NAMALWA (cell line): ENCODE data around the gene NMNAT3.

Experiments
- DNase-seq: peaks from one replicate; pipeline ENCODE4 v3.0.0-alpha.2; 2015; ENCODE audit warnings: low spot score

NMNAT3 gene

GRCh38 chr3:139677388-139678155 is at the start of gene NMNAT3:
TSS of gene NMNAT3 (minus strand) at chr3:139677972. CDS start at chr3:139627724, 50,248 bp downstream.
- DNase-seq, result no peak

GRCh38 chr3:139721370-139721769 is 43.6 kb upstream of the NMNAT3 start:
- no peak for DNase-seq

- no peak for DNase-seq
These were observed 40.6 kb upstream of the NMNAT3 start for GRCh38 chr3:139718415-139718814.

DNA sequence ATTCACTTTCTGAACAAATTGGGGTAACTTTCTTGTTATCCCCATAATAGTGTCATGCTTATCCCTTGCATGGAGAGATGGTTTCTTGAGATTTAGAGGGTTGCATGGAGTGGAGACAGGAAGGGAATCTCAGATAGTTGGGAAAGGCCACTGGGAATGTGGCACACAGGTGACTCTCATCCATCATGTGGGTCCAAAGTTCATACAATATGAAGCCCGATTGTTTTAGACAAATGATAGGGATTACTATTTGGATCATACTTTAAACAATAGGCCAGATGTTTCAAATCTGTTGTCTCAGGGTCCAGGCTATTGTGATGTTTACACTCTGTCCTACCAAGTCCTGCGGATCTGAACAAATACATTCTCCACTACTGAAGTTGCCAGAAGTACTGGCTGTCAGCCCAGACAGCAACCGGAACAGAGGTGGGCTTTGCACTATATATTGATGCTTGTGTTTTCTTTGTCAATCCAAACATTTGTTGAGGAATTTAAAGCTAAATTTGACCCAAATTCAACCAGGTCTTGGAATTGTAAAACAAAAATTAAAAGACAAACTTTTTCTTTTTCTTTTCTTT is 39.2 kb upstream of the NMNAT3 start:
- DNase-seq, result no peak

- no peak for DNase-seq
These were observed 38.1 kb upstream of the NMNAT3 start for GRCh38 chr3:139715743-139716360.

DNA sequence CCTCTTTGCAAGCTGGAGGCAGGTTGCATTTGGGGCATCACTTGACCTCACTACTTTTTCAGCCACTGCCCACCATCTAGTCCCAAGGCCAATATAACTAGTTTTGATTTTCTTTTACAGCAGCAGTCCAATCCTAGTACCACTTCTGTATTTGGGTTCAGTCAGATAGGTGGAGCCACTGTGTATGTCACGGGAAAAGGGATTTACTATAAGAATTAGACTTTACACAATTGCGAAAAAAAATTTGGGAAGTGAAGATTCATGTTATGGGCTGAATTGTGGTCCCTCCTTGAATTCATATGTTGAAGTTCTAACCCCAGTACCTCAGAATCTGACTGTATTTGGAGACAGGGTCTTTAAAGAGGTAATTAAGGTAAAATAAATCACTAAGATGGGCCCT is 37.4 kb upstream of the NMNAT3 start:
- DNase-seq, result no peak

GRCh38 chr3:139710212-139710611 is 32.4 kb upstream of the NMNAT3 start:
- no peak for DNase-seq

DNA sequence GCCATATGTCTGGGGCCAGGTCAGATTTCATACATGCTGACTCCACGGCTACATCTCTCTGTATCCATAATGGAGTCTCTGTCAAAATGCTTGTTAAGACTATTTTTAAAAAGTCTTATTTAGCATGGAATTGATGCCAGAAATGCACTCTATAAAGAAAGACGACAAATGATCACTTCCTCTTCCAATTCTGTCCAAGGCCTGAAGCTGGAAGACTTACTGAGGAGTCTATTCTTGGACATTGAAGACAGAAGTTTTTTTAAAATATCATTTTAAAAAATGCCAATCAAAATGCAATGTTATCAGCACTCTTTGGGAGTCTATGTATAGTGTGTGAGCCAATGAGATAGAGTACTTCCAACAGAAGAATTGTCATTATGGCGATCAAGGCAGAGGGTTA is 27.9 kb upstream of the NMNAT3 start:
- DNase-seq, result no peak

DNA sequence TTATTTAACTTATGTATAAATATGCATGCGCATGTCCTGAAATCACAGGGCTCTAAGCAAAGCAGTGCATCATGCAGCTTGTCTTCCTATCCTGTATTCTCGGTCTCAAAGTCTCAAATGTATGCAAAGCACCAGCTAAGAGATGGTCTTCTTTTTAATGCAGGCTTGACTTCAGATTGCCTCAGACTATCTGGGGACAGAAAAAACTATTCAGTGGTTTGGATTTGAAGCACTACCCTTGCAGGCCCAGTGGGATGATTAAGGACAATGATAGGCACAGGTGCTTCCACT is 18.5 kb upstream of the NMNAT3 start:
- DNase-seq, result no peak

GRCh38 chr3:139695426-139696313 is 17.9 kb upstream of the NMNAT3 start:
- no peak for DNase-seq

DNA sequence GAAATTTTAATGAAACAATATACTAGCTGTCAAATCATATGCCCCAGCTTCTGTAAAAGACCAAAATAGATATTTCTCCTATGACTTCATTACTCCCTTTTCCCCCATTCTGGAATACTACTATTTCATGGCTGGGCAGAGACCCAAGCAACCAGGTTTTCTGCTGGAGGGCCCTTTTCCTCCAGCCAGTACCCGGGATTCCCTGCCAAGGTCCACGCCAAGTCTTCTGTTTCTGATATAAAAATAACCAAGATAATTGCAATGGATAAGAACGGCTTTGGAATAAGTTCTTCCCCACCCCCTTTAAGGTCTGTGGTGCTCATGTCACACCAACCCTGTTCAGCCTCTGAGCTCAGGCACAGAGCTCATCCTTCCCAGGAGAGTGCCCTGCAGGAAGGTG is 17.2 kb upstream of the NMNAT3 start:
- no peak for DNase-seq

GRCh38 chr3:139694542-139694941 is 16.8 kb upstream of the NMNAT3 start:
- DNase-seq, result no peak

GRCh38 chr3:139691619-139692018 is 13.8 kb upstream of the NMNAT3 start:
- no peak for DNase-seq

DNA sequence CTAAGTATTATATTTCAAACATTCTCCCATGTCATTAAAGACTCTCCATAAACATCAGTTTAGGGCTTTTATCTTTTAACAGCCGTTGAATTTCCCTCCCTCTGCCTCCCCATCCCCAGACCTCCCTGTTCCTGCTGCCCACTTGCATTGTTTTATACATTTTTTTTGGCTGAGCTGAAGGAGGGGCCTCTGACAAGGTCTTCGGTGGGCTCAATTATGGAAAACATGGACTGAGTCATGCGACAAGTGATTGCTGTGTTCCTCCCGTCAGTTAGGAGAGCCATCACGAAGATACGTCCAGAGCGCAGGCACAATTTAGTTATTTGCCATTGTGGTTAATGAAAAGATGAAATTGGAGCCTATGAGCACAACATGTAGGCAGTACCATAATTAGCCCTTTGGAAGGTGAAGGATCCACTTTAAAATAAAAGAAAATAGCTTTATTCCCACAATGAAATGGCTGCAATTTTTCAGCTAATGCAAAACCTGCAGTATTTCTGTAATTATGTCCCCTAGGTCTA is 12.0 kb upstream of the NMNAT3 start:
- no peak for DNase-seq

DNA sequence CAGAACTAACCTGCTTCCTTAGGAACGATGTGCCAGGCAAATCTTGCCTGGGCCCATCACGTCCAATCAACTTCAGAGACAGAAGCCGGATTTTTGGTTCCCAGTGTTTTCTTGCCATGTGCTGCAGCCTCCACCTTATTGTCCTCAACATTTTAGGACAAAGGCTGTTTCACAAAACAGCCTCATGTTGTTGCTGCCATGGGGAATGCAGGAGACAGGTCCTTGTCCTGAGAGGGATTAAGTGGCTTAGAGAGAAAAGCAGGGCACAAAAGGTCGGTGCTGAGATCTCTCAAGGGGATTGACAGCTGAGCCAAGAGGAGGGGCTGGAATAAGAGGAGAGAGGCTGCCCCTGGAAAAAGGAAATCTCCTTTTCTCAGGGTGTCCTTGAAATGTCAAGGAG is 11.3 kb upstream of the NMNAT3 start:
- no peak for DNase-seq

- no peak for DNase-seq
These were observed 9.7 kb upstream of the NMNAT3 start for GRCh38 chr3:139687431-139687830.

- DNase-seq, result no peak
These were observed 8.9 kb upstream of the NMNAT3 start for GRCh38 chr3:139686624-139687023.

DNA sequence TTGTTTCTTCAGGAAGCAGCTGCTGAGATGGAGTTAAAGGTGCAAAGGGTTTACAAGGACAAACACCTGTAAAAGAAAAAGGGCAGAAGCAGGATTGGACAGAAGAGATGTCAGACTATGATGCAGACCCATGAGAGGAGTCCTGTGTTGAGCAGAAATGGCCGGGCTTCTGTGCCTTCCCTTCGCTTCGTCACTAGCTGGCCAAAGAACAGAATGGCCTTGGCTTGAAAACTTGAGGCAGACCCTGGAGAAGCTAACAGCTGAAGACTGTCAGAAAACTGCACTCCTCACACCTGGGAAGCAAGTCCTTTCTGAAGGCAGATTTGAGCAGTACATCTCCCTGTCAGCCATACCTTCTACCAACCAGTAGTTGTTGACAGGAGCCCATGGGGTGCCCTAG is 8.4 kb upstream of the NMNAT3 start:
- DNase-seq, result no peak

DNA sequence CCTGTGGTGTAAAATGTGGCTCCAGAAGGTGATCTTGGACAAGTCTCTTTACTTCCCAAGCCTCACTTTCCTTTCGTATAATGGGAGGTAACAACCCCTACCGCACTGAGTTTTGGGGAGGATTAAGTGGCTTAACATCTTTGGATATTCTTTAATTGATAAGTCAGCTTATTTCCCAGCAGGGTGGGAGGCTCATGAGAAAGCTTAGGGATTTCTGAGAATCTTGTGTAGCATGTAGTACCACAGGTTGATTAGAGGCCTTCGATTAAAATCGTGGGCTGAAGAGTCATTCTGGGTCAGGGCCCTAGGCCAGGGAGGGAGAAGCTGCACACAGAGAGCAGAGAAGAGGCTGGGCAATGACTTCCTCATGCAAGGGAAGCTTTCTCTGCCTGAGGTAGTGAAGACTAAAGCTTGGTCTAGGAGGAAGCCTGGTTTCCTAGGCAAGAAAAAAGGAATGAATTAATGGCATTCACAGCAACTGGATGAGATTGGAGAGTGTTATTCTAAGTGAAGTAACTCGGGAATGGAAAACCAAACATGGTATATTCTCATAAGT is 1.5 kb upstream of the NMNAT3 start:
- DNase-seq, result no peak

DNA sequence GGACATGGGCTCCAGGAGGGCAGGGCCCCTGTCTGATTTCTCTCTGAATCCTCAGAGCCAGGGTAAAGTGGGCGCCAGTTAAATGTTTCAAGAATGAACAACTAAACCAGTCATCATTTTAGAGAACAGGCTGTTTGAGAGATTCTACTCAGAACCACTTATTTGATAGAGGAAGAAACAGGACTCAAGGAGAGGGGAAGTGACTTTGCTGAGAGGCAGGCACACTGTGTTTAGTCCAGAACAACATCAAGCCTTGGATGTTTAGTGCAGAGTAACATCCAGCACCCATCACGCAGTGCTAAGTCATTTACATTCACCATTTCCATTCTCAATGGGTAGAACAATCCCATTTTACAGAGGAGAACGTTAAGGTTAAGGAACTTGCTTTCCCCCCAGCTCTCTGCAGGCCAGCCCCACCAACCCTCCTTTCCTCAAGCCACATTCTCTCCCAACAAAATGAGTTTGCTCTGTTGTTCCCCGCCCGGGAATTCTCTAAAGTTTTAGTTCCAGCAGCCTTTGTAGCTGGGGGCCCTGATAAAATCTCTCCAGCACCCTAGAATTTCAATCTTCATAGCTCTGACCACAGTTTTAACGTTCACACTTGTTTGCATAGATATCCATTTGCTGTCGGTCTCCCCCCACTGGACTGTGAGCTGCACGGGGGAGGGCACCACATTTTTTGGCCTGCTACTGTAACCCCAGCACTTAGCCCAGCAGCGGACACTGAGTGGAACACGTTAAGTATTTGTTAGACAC is 962 bp downstream of the NMNAT3 start:
- no peak for DNase-seq

DNA sequence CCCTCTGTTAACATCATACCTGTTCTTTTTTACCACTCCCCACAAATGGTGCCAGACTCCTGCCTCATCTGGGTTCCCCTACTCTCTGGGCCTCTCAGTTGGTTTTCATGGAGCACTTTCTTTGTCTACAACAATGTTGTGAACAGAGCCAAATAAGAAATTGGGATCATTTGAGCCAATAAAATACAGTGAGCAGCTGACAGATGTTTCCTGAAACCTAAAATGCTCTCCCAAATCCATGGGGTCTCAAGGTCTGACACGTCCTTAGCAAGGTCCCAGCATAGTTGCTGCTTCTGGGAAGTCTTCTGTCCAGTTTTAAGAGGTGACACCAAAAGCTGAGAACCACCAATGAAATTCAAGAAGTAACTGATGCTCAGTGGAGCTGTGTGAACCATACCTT is 1.7 kb downstream of the NMNAT3 start:
- DNase-seq, result no peak
